NCI-H524 treated with DMSO at 0.1 percent for 48 hours (cell line): Measurements from ENCODE around the gene TMEM132D.
A peak's percentile ranks its signal among the peaks of the same experiment; 100 is the strongest.

Experiments
- DNase-seq: peaks from one replicate; lab custom pipeline; 2025; lab: John Stamatoyannopoulos, UW

TMEM132D gene

DNA sequence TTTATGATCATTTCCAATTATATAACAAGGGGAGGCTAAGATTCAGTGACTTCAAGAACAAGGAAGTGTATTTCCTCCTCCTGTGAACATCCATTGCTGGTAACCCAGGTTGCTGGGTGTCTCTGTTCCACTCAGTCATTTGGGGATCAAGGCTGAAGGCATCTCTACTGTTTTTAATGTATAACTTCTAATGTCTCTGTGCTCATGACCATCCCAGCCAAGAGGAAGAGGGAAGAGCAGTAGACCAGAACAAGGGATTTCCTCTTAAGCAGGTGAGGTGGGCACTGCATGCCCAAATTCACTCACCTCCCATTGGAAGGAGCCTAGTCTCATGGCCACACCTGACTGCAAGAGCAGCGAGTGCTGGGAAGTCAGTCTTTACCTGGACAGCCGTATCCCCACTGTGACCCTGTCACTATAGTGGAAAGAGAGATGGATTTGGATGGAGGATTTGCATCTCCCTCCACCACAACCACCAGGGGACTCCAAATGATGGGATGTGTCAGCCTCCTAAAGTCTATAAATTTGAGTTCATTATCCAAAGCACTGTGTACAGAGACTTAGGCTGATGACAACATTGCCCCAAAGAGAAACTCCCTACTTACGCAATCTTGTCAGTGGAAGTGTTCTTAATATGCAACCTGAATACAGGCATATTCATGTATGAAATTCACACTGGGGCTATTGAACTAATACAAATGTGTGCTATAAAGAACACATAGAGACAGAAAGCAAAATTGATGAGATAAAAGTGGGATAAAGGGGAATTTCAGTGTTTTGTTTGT, 368.7 kb downstream of the TMEM132D start:
- DNase-seq: no peak

DNA sequence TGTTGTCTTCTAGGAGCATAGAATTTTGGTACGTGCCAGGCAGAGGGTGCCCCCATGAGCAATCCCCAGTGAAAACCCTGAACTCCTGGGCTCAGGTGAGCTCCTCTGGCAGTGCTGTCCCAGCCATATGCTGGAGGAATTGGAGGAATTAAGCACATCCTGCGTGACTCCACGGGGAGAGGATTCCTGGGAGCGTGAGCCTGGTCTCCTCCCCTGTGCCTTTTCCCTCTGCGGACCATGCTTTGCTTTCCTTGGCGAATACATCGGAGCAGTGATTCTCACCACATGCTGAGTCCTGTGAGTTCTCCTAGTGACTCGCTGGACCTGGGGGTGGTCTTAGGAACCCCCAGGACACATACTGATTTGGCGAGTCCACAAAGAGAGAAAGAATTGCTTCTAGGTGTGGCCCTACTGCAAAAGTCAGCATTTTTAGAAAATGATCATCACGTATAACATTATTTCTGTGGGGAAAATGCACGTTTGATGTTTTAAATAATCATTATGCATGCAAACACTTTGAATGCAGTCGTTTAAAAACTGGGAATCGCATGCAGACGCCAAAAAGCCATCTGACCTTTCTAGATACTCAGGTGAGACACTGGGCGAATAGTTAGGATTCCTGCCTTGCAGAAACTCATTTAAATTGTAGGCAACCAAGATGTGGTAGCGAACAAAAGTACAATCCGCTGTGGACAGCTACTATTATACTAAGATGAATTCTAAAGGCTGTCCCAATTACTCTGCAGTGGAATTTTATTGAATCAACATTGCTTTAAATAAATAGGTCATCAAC, 370.9 kb downstream of the TMEM132D start:
- DNase-seq: no peak

DNA sequence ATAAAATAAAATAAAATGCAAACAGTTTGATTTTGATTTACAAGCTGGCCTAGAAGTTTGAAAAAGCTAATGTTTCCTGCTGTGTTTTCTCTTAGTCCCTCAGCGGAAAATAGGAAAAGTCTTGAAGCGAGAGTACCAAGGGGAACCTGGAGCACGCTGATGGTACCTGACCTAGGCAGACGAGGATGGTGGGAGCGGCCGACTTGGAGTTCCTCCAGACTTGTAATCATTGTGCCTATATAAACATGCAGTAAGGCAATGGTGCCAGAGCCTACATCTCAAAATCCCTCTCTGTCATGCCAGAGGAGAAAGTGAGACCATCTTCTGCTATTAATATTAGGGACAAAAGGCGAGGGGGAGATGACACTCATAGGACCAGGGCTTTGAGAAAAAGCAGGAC, 371.7 kb downstream of the TMEM132D start:
- no peak for DNase-seq

DNA sequence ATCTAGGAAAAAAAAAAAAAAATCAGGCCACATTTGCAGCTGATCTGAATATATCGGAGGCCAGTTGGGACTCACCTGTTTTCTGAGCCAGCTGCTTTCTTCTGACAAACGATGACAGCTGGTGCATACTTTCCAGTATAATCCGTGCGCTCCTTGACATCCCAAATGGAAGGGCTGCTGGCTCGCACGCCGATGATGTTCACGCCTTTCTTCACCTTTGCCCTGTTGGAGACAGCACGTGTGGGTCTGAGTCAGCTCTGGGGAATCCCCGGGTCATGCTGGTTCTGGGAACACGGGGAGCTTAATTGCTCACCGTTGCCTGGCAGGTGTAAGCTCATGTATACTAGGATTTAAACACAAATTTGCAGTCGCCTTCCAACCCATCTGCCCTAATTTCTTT, 372.8 kb downstream of the TMEM132D start:
- peak; percentile 53 for DNase-seq

DNA sequence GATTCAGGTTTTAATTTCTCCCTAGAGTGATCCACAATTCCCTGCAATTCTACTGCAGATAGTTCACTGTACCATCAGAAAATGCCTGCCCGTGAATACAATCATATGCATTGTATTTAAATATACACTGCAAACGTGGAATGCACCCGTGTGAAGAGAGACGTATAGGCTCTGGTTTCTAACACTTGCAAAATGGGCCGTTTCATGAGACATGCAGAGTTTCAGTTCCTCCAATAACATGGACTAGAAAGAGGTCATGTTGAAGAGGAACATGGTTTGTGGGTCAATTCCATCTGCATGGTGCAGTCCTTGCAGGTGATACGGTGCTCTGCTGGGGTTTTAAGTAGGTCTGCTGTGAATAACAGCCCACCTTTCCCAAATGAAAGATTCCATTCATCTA, 373.3 kb downstream of the TMEM132D start:
- DNase-seq: no peak

DNA sequence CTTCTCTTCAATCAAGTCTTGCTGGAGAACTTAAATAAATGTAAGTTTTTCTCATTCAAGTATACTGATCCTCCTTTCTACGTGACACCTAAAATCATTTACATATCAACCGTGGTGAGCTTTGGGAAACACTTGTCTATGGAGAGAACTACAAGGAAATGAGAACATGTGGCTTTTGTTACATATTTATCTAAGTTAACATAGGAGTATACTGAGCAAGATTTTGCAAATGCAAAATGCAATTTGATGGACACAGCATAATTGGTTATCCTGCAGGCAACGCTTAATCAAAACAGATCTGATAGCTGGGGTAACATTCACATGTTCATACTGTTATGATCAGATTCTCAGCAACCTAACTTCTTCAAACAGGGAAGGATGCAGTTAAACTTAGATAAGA, 376.3 kb downstream of the TMEM132D start:
- no peak for DNase-seq

DNA sequence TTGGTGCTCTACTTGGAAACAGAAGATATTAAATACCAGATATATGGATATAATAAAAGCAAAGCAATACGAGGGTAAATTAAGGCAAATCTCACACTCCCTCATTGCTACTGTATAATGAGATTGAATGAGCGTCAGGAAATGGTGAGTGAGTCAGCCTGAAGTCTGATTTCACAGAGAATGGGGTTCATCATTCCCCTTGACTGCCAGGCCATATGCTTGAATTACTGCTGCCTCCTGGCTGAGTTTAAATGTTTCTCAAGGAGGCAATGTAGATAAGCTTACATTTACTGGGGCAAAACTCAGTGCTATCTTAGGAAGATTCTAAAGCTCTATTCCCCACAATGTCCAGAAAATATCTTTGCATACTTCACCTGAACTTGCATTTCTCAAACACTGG, 380.2 kb downstream of the TMEM132D start:
- DNase-seq: no peak

DNA sequence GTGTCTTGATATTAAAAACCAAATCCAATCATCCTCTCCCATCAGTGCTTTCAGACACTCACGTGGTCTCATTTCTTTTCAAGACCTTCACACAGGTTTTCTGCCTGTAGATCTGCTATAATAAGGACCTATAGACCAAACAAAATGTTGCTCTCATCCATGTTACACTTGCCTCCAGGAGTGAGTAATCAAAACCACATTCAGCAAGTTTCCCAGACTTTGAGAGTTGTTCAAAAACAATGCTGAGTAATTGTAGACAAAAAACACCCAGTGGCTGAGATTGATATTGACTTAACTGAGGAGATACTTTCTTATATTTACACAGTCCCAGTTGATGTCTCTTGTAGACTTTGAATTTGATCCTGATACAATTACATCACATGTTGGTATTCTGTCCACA, 383.1 kb downstream of the TMEM132D start:
- DNase-seq: no peak

DNA sequence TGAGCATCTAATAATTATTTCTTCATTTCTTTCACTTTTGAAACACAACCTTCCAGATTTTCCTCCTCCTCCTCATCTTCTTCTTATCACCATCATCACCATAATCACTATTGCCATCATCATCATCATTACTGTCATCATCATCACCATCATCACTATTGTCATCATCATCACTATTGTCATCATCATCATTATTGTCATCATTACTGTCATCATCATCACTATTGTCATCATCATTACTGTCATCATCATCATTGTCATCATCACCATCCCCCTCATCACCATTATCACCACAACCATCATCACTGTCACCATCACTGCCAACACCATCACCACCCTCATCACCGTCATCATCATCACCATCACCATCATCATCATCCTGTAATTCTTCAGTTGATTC, 400.0 kb downstream of the TMEM132D start:
- DNase-seq: no peak

DNA sequence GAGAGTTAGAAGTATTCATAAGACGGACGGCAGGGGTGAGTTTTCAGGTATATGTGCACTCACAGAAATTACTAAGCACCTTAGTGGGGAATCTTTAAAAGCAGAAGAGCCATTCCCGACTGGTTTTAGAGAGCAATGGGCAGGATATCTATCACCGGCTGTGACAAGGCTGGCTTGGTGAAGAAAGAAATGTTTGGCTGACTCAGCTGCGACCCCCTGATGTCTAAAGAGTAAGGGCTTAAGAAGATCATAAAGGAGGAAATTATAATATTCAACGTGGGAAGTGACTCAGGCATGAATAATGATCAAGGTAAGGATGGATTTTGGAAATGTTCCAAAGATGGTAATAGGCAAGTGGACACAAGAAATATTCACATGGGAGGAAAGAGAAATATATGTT, 407.6 kb downstream of the TMEM132D start:
- DNase-seq: no peak

DNA sequence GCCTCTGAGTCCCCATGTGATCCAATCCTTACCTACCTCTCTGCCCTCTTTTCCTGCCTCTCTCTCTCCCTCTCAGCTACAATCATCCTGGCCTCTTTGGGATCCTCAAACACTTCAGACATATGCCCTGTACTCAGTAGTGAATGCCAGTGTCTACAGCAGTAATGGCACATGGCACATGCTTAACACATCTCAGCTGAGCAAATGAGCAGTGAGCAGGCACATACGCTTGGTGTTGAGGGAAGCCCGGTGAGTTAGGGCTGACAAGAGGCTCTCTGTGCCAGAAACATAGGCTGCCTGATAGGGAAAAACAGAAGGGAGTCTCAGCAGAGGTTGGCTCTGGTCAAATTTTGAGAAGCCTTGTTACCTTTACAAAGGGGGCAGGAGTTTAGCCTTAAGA, 409.1 kb downstream of the TMEM132D start:
- DNase-seq: no peak

DNA sequence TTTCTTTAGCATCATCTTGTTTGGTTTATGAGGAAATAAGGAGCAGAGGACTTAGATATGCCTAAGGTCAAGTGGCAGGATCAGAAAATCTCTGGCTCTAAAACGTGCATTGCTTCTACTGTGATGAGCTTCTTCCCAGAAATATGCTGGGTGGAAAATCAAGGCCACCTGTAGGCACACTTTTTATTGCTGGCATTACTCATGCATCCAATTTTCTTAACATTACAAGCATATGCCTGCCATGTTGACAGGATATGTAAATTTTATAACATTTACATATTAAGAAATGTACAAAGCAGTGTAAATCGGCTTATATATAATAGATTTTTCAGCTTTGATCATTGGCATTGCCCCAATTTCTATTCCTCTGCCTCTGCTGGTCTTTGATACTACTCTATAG, 409.6 kb downstream of the TMEM132D start:
- no peak for DNase-seq

DNA sequence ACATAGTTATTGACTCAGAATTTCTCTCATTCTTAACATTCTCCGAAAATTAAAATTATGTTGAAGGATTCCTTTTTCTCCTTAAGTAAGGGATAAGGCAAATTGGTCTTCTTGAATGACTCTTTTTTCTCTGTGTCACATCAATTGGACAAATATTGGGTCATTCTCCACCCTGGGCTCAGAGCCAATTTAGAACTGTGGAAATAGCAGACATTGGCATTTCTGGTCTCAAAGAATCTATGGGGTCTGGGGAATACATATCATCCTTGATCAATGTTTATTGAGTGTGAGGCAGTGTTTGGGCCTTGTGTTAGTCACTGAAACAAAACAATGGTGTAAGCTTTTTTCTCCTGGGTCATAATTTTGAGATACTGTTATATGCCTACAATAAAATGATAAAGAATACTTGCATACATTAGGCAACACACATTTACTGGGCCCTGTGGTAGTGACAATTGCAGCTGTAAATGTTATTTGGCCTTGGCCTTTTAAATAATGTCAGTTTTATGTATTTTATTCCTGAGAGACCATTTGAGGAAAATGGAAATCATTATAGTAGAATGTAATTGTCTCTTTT, 414.6 kb downstream of the TMEM132D start:
- no peak for DNase-seq

DNA sequence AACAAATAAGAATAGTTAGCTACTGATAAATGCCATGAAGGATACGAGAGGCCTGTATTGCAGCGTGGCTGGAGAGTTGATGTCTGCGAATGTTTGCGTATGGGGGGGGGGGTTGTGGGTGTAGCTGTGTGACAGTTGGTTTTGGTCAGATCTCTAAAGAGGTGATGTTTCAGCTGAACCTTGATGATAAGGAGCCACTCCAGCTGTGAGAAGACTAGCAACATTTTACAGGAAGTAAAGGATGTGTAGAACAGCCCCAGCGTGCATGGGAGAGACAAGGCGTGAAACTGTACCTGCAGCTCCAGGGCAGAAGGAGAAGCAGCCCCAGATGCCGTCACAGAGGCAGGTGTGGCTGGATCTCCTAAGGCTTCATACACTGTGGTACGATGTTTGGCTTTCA, 416.9 kb downstream of the TMEM132D start:
- no peak for DNase-seq

DNA sequence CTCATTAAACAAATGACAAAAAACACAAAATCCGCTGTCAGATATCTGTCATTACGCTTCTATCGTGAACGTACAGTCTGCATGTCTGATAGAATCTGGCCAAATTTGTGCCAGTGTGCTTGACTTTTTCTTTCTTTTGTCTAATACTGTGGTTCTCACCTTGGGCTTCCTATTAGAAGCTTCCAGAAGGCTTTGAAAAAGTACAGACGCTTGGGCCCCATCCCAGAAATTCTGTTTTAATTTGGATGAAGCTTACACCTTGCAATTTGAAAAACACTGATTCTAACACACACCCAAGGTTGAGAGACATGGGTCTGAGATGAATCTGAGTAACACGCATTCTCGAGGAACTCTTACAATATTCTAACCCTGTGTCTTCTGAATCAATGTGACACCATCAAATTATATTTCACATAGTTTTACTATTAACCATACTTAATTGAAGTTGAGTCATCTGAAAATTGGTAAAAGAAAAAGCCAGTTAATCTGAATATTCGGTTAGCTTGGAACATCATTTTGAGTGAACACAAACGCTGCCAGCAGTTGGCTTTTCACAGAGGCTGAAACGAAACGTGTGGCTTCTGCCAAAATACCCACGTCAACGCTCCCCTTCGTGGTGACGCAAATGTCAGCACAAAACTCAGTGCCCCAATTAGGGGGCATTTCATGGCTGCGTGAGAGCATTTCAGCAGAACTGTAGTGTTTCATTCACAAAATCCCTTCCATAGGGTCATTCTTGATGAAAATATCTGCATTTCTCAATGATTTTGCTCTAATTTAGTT, 420.5 kb downstream of the TMEM132D start:
- DNase-seq: no peak

DNA sequence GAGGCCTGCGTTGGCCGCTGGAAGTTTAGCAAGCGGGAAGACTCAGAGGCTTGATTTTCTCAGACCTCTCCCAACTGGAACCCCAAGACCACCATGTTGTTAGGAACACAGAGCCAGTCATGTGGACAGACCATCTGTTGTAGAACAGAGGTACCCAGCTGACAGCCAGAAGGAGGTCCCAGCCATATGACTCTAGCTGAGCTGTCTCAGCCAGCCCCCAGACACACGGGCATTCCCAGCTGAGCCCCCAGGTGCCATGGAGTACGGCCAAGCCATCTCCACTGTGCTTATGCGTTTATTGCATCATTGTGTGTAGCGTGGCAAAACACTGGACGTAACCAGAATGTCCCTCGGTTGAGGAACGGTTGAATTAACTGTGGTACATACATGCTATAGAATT, 421.9 kb downstream of the TMEM132D start:
- DNase-seq: peak; percentile 8

DNA sequence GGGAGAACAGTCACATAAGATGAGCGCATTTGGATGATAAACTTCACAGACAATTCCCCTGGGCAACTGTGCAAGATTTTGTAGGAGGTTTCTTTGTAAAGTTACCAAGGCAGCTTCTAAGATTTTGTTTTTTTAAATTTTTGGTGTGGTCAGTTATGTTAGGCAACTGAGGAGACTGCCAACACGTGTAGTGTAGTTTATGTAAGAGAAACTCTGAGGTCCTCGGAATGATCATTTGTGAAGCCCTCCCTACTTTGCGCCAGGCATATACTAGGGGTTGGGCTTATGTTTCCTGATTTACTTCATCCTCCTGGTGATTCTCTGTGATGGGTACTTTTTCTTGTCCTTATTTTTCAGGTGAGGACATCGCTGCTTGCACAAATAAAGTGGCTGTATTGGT, 433.6 kb downstream of the TMEM132D start:
- DNase-seq: no peak

DNA sequence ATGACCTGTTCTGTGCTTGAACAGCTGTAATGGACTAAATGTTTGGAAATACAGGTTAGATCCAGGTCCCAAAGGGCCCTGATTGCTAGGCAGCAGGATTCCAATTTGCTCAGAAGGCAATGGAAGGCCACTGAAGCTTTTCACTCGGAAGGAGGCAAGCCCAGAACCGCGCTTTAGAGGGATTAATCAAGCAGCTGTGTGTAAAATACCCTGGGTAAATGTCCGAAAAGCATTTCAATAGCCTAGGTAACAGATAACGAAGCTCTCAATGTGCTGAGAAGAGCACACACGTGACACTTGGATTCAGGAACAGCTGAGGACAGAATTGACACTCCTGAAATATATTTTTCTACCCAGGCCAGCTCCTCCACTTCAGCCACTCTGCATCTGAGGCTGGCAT, 436.1 kb downstream of the TMEM132D start:
- DNase-seq: no peak

DNA sequence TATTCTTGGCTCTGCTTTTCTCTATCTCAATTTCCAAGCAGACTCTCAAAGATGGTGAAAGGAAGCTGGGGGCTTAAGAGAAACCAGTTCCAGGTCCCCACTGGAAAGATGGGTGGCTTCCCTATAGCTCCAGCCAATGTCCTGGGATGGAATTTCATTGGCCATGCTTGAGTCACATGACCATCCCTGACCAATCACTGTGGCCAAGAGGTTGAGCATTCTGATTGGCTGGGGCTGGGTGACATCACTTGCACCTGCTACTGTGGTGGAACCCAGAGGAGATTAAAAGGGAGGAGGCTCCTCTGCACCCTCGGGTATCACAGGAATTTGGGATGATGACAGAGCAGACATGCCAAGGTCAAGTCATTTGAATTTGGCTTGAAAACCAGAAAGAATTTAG, 436.5 kb downstream of the TMEM132D start:
- no peak for DNase-seq

DNA sequence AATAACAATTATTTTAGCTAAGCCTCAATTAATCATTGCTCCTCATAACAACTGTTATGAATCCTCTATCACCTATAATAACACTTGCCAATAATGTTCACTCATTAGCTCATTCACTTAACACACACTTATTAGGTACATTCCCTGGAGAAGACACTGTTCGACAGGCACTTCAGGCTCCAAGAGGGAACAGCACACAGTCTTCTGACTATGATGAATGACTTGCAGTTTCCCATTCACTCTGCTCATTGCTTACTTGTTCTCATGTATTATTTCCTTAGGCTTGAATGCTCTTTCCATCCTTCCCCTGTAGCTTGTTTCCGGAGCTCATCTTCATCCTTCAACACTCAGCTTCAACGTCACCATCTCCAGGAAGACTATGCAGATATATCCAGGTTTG, 437.3 kb downstream of the TMEM132D start:
- DNase-seq: no peak

DNA sequence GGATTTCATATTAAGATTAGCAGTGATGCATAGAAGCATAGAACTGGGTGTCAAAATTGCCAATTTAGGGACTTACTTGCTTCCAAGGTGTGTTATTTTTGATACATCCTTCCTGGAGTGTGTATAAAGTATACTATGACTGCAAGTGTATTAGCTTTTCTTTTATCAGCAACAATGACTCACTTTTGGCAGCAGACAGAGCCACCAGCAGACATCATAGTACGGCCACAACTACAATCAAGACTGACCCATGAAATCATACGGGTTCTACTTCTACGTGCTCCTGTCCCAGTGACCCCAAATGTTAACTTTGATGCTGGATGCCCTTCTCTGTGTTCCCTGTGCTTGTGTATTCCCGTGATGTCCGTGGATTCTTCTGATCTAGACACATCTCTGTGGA, 443.9 kb downstream of the TMEM132D start:
- DNase-seq: no peak

DNA sequence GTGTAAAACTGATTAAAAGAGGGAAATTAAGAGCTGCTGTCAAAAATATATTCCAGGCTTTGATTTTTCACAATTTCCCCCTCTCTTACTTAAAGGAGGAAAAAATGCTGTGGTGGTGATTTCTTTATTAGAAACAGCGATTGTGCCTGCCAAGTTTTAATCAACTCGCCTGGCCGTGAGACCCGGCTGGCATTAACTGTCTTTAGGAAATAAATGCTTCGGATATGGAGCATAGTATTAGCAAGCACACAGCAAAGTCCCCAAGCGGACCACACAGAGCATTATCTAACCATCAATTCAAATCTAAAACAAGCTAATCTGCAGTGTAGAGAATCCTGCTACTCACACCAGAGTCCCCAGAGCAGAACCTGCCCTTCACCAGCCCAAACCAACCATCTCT, 457.1 kb downstream of the TMEM132D start:
- no peak for DNase-seq
